ENCODE measurements around the gene ITCH.

- TF ChIP-seq POLR2AphosphoS5 (IDR thresholded peaks at IDR 0.05; ENCODE audit: borderline replicate concordance, low read depth, low read length) (no peak), EZH2 (IDR thresholded peaks at IDR 0.05) (no peak)
Measured at GRCh38 chr20:34485068-34485634, 122.1 kb downstream of the ITCH start.

Data from SK-N-MC (cell line).